GM21360 (cell line): ENCODE measurements around the gene DHRS11.

ENCODE experiments used
- ATAC-seq: cut with Tn5 transposase; IDR thresholded peaks from one replicate; pipeline ENCODE4 v1.9.1; 2021; ENCODE audit warnings: mild to moderate bottlenecking, moderate library complexity; ENCODE audit not compliant: unreplicated experiment

The DHRS11 gene

GRCh38 chr17:36645422-36645821 lies 53.7 kb downstream of the DHRS11 start:
- no peak for ATAC-seq

GRCh38 chr17:36647636-36648035 lies 56.0 kb downstream of the DHRS11 start:
- ATAC-seq: no peak

GRCh38 chr17:36650096-36650775 lies 58.6 kb downstream of the DHRS11 start:
- ATAC-seq: no peak
